Measurements from ENCODE around the gene PCP4L1.
"Not testable (repeated sequence)": the region's sequence is repeated elsewhere in the genome, so short reads cannot be mapped to it uniquely, and the experiment has no call there.

Gene PCP4L1

DNA sequence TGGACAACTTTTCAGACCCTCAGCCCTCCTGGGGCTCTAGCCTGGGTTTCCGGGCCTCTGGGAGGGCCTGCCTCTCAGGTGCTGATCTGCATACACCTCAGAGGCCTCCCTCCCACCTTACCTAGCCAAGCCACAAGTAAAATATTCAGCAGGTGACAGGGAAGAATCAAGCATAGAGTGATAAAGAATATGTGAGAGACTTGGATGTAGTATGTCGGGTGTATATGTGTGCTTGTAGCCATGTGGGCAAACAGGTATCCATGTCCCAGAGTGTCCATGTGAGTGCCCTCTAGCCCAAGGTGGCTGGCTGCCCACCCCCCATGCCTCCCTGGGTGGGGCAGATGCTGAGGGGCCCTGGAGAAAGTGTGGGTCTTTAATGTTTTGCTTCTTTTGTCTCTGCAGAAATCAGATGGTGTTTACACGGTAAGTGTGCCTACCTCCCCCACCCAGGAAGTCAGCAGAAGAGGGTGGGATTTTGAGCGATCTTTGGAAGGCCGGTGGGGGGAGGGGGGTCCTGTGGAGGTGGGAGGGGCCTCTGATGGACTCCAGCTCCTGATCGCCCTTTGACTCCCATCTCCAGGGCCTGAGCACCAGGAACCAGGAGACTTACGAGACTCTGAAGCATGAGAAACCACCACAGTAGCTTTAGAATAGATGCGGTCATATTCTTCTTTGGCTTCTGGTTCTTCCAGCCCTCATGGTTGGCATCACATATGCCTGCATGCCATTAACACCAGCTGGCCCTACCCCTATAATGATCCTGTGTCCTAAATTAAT, 40.1 kb upstream of the PCP4L1 start:
- TF ChIP-seq, protein P1, sequence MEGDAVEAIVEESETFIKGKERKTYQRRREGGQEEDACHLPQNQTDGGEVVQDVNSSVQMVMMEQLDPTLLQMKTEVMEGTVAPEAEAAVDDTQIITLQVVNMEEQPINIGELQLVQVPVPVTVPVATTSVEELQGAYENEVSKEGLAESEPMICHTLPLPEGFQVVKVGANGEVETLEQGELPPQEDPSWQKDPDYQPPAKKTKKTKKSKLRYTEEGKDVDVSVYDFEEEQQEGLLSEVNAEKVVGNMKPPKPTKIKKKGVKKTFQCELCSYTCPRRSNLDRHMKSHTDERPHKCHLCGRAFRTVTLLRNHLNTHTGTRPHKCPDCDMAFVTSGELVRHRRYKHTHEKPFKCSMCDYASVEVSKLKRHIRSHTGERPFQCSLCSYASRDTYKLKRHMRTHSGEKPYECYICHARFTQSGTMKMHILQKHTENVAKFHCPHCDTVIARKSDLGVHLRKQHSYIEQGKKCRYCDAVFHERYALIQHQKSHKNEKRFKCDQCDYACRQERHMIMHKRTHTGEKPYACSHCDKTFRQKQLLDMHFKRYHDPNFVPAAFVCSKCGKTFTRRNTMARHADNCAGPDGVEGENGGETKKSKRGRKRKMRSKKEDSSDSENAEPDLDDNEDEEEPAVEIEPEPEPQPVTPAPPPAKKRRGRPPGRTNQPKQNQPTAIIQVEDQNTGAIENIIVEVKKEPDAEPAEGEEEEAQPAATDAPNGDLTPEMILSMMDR (IDR thresholded peaks at IDR 0.05; ENCODE audit: control insufficient read depth, extremely low read depth, insufficient read depth) = no peak
- no peak for DNase-seq (ENCODE audit: low read depth)
- H3K4me3 ChIP-seq (ENCODE audit: low read depth, low read length) = no peak overlapping the region

DNA sequence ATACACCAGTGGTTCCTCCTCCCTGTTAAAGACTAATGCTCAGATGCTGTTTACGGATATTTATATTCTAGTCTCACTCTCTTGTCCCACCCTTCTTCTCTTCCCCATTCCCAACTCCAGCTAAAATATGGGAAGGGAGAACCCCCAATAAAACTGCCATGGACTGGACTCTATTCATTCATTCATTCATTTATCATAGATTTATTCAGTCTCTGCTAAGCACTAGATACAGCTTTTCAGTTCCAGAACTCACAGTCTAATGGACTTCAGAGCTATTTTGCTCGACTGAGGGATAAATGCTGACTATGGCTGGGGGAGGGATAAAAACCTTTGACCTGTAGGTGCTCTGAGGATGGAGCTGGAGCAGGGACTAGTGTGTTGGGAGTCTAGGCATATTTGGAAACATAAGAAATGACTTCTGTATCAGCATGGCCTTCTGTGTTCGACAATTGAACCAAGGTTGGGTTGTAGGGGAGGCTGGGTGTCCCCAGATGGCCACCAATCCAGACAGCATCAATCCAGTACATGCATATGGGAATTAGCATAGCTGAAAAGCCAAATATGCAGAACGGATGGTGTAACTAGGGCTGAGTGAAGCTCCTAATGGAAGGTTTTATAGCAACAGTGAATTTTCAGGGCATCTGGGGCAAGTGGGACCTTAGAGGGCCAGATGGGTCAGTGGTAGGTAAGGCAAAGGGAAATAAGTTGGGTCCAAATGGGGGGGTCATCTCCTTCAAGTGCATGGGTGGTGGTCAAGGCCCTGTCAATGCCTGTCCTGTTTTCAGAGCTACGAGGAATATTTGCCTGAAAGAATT, 39.3 kb upstream of the PCP4L1 start:
- no peak for DNase-seq (ENCODE audit: low read depth)
- H3K4me3 ChIP-seq (ENCODE audit: low read depth, low read length) = no peak overlapping the region
- TF ChIP-seq, protein P1 (IDR thresholded peaks at IDR 0.05; ENCODE audit: control insufficient read depth, extremely low read depth, insufficient read depth) = no peak

DNA sequence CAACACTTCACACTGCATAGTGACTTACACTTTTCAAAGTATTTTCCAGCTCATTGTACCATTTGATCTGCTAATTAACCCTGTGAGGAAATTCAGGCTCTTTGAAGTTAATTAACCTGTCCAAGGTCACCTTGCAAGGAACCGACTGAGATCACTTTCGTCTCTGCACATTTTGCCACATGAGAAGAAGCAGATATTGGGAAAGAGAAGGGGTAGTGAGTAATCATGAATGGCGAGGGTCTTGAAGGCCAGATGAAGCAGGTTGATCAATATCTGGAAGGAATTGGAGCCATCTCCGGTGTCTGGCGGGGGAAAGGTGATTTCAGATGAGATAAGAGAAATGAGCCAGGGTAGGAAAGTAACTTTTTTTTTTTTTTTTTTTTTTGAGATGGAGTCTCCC, 38.5 kb upstream of the PCP4L1 start:
- TF ChIP-seq, protein P1 (IDR thresholded peaks at IDR 0.05; ENCODE audit: control insufficient read depth, extremely low read depth, insufficient read depth) = no peak

DNA sequence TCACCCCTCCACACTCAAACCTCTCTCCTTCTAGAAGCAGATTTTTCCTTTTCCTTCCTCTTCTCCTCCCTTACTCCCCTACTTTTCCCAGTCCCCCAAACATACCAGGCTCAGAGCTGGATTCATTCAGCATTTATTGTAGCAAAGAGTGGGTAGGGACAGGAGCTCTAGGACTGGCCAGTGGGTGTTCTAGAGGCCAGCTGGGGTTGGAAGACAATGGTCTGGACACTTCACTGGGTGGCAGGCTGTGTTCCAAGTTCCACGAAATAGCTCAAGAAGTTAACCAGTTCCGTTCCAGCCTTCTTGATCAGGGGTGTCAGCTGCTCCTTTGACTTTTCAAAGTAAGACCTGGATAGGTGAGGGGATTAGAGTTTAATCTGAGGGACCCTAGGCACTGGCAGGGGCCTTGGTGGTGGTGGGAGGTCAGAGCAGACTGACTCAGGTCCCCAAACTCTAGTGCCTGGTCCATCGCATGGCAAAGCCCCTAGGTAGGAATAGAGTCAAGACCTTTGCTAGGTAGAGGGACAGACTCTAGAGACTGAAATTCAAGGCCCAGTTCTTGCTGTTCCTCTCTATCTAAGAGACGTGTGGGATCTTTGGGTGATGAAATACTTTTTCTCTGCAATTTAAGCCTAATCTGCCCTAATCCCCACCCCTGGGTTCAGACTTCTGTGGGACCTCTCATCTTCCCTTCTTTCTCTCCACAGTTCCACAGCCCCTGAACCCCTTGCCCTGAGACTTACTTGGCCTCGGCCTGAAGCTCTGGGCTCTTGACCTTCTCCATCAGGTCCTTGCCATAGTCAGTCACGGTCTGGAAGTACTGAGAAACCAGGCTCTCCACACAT, 36.1 kb upstream of the PCP4L1 start:
- no peak overlapping the region for H3K4me3 ChIP-seq (ENCODE audit: low read depth, low read length)
- TF ChIP-seq, protein P1 (IDR thresholded peaks at IDR 0.05; ENCODE audit: control insufficient read depth, extremely low read depth, insufficient read depth) = no peak
- DNase-seq (ENCODE audit: low read depth) = no peak

More for the DNA sequence above, 38.5 kb upstream of the PCP4L1 start:
- DNase-seq (ENCODE audit: low read depth) = no peak
- no peak overlapping the region for H3K4me3 ChIP-seq (ENCODE audit: low read depth, low read length)

DNA sequence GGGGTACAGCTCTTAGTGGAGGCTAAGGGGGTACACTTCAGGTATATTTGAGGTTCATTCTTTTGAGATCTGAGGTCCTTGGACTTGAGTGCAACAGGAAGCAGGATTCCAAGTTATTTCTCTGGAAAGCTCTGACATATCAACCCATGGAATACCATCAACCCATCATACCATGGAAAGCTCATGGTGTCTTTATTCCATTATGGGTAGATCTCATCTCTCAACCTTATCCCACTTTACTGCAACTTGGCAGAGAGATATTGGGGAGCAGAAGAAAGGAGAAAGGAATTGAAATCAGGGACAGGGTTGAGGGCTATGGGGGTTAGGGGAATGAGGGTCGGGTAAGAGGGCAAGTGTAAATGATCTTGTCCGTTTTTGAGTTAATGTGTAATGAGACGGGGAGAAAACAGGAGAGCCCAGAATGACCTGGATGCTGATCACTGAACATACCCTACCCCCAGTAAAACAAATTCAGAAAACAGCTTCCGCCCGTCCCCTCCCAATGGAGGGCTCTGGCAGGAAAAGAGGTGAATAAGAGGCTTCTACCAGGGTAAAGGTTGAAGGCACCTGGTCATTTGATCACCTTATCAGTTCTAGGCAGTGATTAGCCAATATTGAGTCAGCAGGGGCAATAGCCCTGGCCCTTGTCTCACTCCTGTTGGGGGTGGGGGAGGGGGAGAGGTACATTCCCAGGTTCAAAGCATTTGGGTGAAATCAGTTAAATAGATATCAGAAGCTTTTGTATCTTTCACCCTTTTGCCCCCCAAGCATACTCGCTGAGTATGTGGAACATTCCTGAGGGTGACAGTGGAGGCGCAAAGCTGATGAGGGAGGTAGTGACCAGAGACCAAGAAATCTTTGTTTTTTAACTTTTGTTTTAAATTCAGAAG, 34.5 kb upstream of the PCP4L1 start:
- no peak overlapping the region for H3K4me3 ChIP-seq (ENCODE audit: low read depth, low read length)
- TF ChIP-seq, protein P1 (IDR thresholded peaks at IDR 0.05; ENCODE audit: control insufficient read depth, extremely low read depth, insufficient read depth) = no peak
- no peak for DNase-seq (ENCODE audit: low read depth)

DNA sequence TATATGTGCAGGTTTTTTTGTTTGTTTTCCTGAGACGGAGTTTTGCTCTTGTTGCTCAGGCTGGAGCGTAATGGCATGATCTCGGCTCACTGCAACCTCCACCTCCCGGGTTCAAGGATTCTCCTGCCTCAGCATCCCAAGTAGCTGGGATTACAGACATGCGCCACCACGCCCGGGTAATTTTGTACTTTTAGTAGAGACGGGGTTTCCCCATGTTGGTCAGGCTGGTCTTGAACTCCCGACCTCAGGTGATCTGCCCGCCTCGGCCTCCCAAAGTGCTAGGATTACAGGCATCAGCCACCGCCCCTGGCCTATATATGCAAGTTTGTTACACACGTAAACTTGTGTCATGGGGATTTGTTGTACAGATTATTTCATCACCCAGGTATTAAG, 33.9 kb upstream of the PCP4L1 start:
- not testable (repeated sequence) for DNase-seq (ENCODE audit: low read depth); H3K4me3 ChIP-seq (ENCODE audit: low read depth, low read length)

Data from LNCaP clone FGC (cell line).